CD4-positive, alpha-beta T cell treated with Interleukin-4 for 1 hour (primary cell): ENCODE measurements around the gene ROBO1.
"Not testable (repeated sequence)": the region's sequence is repeated elsewhere in the genome, so short reads cannot be mapped to it uniquely, and the experiment has no call there.

ENCODE experiments used
- DNase-seq, 2 donors: peaks; one replicate each; pipeline ENCODE4 v3.0.0-alpha.2; 2020 to 2022

Gene ROBO1

GRCh38 chr3:79543218-79543982 is 224.4 kb downstream of the ROBO1 start:
- DNase-seq, result no peak

- DNase-seq, result no peak
Measured at GRCh38 chr3:79534727-79535126, 233.1 kb downstream of the ROBO1 start.

- DNase-seq, result no peak
Measured at GRCh38 chr3:79531566-79532295, 236.1 kb downstream of the ROBO1 start.

- no peak for DNase-seq
Measured at GRCh38 chr3:79521221-79521848, 246.5 kb downstream of the ROBO1 start.

- no peak for DNase-seq
Measured at GRCh38 chr3:79517766-79518413, 249.9 kb downstream of the ROBO1 start.

GRCh38 chr3:79516795-79517194 is 251.0 kb downstream of the ROBO1 start:
- DNase-seq, result no peak

- DNase-seq, result no peak
Measured at GRCh38 chr3:79515072-79515471, 252.7 kb downstream of the ROBO1 start.

- no peak for DNase-seq
Measured at GRCh38 chr3:79514069-79514468, 253.7 kb downstream of the ROBO1 start.

GRCh38 chr3:79506751-79507150 is 261.0 kb downstream of the ROBO1 start:
- DNase-seq, result no peak

GRCh38 chr3:79502216-79502681 is 265.5 kb downstream of the ROBO1 start:
- not testable (repeated sequence) for DNase-seq

GRCh38 chr3:79497447-79498111 is 270.2 kb downstream of the ROBO1 start:
- no peak for DNase-seq

- DNase-seq, result no peak
Measured at GRCh38 chr3:79491029-79491641, 276.7 kb downstream of the ROBO1 start.

- no peak for DNase-seq
Measured at GRCh38 chr3:79490165-79491028, 277.4 kb downstream of the ROBO1 start.

GRCh38 chr3:79488407-79488806 is 279.4 kb downstream of the ROBO1 start:
- no peak for DNase-seq

GRCh38 chr3:79480746-79481145 is 287.1 kb downstream of the ROBO1 start:
- no peak for DNase-seq

- DNase-seq, result no peak
Measured at GRCh38 chr3:79478620-79479019, 289.2 kb downstream of the ROBO1 start.

GRCh38 chr3:79477242-79477641 is 290.6 kb downstream of the ROBO1 start:
- DNase-seq, result no peak

GRCh38 chr3:79473993-79474392 is 293.8 kb downstream of the ROBO1 start:
- DNase-seq, result no peak

- no peak for DNase-seq
Measured at GRCh38 chr3:79467721-79468120, 300.1 kb downstream of the ROBO1 start.

- no peak for DNase-seq
Measured at GRCh38 chr3:79461129-79461792, 306.5 kb downstream of the ROBO1 start.

GRCh38 chr3:79453600-79453999 is 314.2 kb downstream of the ROBO1 start:
- DNase-seq, result no peak
